SU-DHL-6 (cell line): ENCODE data around the gene NFATC1.

Experiments
- EZH2phosphoT487 ChIP-seq: fragments of 200-600 bp; sonication (generic), shearing (Covaris generic); conservative IDR thresholded peaks from 2 replicates; pipeline ENCODE4 v1.6.1; 2018; ENCODE audit warnings: mild to moderate bottlenecking, antibody characterized with exemption, low read length, moderate library complexity, mixed read lengths
- TF ChIP-seq, protein P1 (sequence below): fragments of 200-600 bp; sonication (generic); IDR thresholded peaks from one replicate; pipeline ENCODE4 v1.5.1; 2017; ENCODE audit warnings: antibody characterized with exemption, mild to moderate bottlenecking, low read length, moderate library complexity; ENCODE audit not compliant: insufficient read depth, poor library complexity, severe bottlenecking

DNA sequence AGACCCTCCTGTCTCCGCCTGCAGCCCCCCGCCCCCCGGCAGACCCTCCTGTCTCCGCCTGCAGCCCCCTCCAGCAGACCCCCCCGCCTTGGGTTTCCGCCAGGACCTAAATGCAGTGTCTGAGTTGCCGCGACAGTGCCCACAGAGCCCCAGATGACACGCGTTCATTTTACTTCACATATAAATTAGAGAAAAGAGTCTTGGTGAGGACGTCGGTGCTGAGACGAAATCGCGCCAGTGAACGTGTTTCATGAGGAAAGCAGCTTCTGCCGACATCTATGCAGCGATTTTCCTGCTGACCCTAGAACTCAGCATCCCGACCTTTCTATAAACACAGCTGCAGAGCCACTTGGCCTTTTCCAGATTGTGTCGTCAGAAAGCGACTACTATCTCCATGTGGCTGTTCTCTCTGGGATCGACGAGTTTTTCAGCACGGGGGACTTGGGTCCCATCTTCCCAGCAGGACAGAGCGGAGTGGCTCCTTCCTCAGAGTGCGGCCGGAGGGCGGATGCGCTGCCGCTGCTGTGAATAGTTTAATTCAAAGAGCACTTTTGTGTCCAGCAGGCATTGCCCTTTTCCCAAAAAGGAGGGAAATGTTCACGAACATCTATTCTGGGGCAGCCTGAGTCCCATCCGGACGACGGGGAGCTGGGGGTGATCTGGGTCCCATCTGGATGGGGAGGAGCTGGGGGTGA is 136.7 kb downstream of the NFATC1 start:
- TF ChIP-seq, protein P1, sequence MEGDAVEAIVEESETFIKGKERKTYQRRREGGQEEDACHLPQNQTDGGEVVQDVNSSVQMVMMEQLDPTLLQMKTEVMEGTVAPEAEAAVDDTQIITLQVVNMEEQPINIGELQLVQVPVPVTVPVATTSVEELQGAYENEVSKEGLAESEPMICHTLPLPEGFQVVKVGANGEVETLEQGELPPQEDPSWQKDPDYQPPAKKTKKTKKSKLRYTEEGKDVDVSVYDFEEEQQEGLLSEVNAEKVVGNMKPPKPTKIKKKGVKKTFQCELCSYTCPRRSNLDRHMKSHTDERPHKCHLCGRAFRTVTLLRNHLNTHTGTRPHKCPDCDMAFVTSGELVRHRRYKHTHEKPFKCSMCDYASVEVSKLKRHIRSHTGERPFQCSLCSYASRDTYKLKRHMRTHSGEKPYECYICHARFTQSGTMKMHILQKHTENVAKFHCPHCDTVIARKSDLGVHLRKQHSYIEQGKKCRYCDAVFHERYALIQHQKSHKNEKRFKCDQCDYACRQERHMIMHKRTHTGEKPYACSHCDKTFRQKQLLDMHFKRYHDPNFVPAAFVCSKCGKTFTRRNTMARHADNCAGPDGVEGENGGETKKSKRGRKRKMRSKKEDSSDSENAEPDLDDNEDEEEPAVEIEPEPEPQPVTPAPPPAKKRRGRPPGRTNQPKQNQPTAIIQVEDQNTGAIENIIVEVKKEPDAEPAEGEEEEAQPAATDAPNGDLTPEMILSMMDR = no peak
- no peak for TF ChIP-seq EZH2phosphoT487
